ENCODE results near the gene EIF3M.
A peak's percentile ranks its signal among the peaks of the same experiment; 100 is the strongest.

- TF ChIP-seq CTCF (IDR thresholded peaks at IDR 0.05): no peak
- TF ChIP-seq POLR2A (IDR thresholded peaks at IDR 0.05): peak in 1 of 2 donors; percentile 58
- no peak for TF ChIP-seq EP300 (IDR thresholded peaks at IDR 0.05)
- peak; percentile 64 to 90 (median 87) for TF ChIP-seq POLR2AphosphoS5 (IDR thresholded peaks at IDR 0.05)
These were observed at the start of gene EIF3M for GRCh38 chr11:32583459-32584271.

Data from suprapubic skin (tissue), 4 donors.